Amniotic epithelial cell (primary cell): ENCODE measurements around the gene BCKDK.
"Not testable (repeated sequence)": the region's sequence is repeated elsewhere in the genome, so short reads cannot be mapped to it uniquely, and the experiment has no call there.

Experiments used
- DNase-seq: peaks from one replicate; pipeline ENCODE4 v3.0.0-alpha.2; 2010; ENCODE audit warnings: low read depth

BCKDK gene

GRCh38 chr16:31141489-31142108 is 33.4 kb downstream of the BCKDK start:
- DNase-seq, result peak; percentile 63

GRCh38 chr16:31142109-31143010 is 34.2 kb downstream of the BCKDK start:
- peak; percentile 96 for DNase-seq

DNA sequence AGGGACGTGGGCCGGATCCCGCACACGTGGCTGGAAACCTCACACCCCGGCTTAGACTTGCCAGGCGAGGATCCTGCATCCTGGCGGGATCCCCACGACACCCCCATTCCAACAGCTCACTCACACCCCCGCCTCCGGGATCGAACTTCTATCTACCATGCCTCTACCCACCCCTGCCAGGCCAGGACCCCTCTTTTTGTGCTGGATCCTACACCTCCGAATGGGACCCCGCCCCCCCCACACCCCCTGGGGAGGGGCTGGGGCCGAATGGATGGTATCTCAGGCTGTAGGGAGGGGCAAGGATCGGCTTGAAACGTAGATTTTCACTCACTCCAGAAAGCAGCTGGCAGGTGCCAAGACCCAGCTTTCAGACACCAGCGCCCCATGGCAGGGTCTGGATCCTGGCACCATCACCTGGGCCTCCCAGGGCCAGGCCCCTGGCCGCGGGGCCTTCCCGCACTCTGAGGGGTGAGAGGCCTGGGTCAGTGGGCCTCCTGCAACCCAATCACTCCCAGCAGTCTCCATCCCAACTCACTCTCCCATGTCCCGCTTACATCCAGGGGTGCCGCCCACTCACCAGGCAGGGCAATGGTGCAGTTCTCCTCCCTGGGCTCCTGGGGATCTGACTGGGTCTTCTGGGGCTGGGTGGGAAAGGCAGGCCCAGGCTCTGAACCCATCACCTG is 35.0 kb downstream of the BCKDK start:
- no peak for DNase-seq

DNA sequence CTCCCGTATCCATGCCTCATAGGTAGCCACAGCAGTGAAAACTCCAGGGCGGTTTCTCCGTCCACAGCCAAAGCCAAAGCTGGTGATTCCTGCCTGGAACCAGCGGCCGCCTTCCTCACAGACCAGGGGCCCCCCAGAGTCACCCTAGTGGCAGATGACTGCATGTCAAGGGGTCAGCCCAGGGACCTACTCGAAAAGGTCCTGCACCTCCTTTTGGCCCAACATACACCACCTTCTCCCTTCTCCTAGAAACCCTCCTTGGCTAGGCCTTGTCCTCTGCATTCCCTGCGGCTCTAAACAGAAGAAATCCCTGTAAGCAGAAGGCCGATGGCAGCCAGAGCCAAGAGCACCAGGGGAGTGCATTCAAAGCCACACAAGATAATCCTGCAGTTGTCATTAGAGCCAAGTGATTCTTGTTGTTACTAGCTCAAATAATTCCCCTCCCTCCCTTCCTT is 35.5 kb downstream of the BCKDK start:
- no peak for DNase-seq

DNA sequence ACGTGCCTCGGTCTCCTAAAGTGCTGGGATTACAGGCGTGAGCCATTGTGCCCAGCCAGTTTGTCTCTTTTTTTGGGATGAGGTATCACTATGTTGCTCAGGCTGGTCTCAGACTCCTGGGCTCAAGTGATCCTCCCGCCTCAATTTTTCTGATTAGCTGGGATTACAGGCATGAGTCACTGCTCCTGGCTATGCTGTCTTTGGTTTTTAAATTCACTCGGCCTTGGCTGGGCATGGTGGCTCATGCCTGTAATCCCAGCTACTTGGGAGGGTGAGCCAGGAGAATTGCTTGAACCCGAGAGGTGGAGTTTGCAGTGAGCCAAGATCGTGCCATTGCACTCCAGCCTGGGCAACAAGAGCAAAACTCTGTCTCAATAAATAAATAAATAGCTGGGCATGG is 36.2 kb downstream of the BCKDK start:
- DNase-seq, result peak; percentile 43

- no peak for DNase-seq
These were observed 37.3 kb downstream of the BCKDK start for GRCh38 chr16:31145398-31145990.

DNA sequence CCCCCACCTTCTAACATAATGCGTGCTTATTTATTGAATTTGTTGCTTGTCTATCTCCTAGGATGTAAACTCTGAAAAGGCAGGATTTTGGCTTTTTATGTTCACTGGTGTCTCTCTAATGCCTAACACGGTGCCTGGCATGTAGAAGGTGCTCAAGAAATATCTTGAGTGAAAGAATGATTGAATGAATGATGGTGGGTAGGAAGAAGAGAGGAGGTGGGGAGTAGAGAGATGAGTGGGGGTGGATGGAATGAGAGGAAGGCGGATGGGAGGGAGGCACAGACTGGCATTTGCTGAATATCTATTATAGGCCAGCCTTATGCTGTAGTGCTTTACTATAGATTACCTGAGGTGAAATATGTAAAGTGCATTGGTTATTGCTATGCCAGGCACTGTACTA is 39.4 kb downstream of the BCKDK start:
- DNase-seq, result no peak

- no peak for DNase-seq
These were observed 40.1 kb downstream of the BCKDK start for GRCh38 chr16:31148281-31148728.

- no peak for DNase-seq
These were observed 40.7 kb downstream of the BCKDK start for GRCh38 chr16:31148896-31149295.

GRCh38 chr16:31149332-31149731 is 41.1 kb downstream of the BCKDK start:
- no peak for DNase-seq

DNA sequence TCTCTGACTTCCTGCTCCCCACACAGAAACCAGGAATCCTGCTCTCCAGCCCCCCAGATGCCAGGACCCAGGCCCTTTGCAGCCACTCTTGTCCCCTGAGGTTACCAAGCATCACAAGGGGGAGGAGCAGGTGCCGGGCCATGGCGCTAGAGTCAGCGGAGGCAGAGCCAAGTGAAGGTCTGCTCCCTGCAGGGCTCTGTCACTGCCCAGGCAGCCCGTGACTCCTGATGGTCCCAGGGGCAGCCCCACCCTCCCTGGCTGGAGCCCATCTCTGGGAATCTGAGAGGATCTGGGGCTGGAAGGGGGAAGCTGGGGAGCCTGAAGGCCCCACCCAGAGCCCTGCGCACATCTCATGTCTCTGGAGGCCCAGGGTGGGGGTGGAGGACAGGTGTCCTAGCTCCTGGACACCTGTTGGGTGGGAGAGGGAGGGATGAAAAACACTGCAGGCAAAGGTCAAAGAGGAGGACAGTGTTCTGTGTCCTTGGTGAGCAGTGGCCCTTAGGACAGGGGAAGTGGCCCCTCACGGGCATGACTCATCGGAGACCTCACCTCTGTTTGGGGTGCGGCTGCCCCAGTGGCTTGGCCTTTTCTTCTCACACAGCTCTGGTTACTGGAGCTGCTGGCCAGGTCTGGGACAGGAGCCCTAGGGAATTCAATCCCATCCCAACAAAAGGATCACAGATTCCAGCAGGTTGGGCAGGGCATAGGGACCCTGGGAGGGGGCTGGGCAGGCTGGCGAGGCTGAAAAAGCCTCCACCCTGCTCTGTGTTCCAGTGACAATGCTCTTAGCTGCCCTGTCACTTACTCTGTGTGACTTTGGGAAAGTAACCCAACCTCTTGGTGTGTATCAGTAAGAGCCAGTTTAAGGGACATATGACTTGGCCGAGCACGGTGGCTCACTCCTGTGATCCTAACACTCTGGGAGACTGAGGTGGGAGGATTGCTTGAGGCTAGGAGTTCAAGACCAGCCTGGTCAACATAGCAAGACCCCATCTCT is 42.0 kb downstream of the BCKDK start, which contains the start of gene PRSS36:
Gene PRSS36 (minus strand): TSS at position 173 of the 997 bp plus-strand sequence. CDS start 31 bp downstream, at position 142.
- DNase-seq, result no peak

DNA sequence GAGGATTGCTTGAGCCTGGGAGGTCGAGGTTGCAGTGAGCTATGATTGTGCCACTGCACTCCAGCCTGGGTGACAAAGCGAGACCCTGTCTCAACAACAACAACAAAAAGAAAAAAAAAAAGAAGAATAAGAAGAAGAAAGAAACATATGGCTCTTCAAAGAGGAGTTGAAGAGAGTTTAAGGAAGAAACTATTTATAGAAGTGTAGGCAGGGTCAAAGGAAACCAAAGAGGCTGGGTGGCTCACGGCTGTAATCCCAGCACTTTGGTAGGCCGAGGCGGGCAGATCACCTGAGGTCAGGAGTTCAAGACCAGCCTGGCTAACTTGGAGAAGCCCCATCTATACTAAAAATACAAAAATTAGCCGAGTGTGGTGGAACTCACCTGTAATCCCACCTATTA is 42.8 kb downstream of the BCKDK start:
- not testable (repeated sequence) for DNase-seq

GRCh38 chr16:31157136-31157535 is 49.0 kb downstream of the BCKDK start:
- no peak for DNase-seq
